ELR (cell line): ENCODE data around the gene DNASE1.

Experiments
- DNase-seq: peaks from one replicate; pipeline ENCODE4 v3.0.0-alpha.2; 2015; ENCODE audit warnings: low read depth

DNASE1 gene

GRCh38 chr16:3664187-3664896 lies 9.9 kb downstream of the DNASE1 start:
- DNase-seq = no peak

- no peak for DNase-seq
Measured at GRCh38 chr16:3665508-3665907, 11.0 kb downstream of the DNASE1 start.

GRCh38 chr16:3668626-3669025 lies 14.1 kb downstream of the DNASE1 start:
- DNase-seq = no peak

GRCh38 chr16:3669082-3669481 lies 14.6 kb downstream of the DNASE1 start:
- no peak for DNase-seq

GRCh38 chr16:3670711-3671110 lies 16.2 kb downstream of the DNASE1 start:
- no peak for DNase-seq

GRCh38 chr16:3671424-3671823 lies 16.9 kb downstream of the DNASE1 start:
- DNase-seq = no peak

- DNase-seq = no peak
Measured at GRCh38 chr16:3672571-3673041, 18.1 kb downstream of the DNASE1 start.

- DNase-seq = no peak
Measured at GRCh38 chr16:3673201-3673600, 18.7 kb downstream of the DNASE1 start.

GRCh38 chr16:3673676-3674377 lies 19.3 kb downstream of the DNASE1 start:
- no peak for DNase-seq

GRCh38 chr16:3674513-3675295 lies 20.2 kb downstream of the DNASE1 start:
- no peak for DNase-seq

- no peak for DNase-seq
Measured at GRCh38 chr16:3675601-3676130, 21.2 kb downstream of the DNASE1 start.

- no peak for DNase-seq
Measured at GRCh38 chr16:3677994-3678393, 23.5 kb downstream of the DNASE1 start.

- DNase-seq = no peak
Measured at GRCh38 chr16:3681206-3681605, 26.7 kb downstream of the DNASE1 start.

- no peak for DNase-seq
Measured at GRCh38 chr16:3687021-3687420, 32.5 kb downstream of the DNASE1 start.

- no peak for DNase-seq
Measured at GRCh38 chr16:3687792-3688191, 33.3 kb downstream of the DNASE1 start.

GRCh38 chr16:3689731-3690130 lies 35.2 kb downstream of the DNASE1 start:
- no peak for DNase-seq

GRCh38 chr16:3690470-3690928 lies 36.0 kb downstream of the DNASE1 start:
- DNase-seq = peak; percentile 89

GRCh38 chr16:3690980-3691720 lies 36.7 kb downstream of the DNASE1 start:
- peak; percentile 15 for DNase-seq

GRCh38 chr16:3691761-3692160 lies 37.3 kb downstream of the DNASE1 start:
- DNase-seq = no peak

GRCh38 chr16:3694051-3694450 lies 39.6 kb downstream of the DNASE1 start:
- no peak for DNase-seq

- no peak for DNase-seq
Measured at GRCh38 chr16:3695610-3696369, 41.3 kb downstream of the DNASE1 start.
